NCI-H1048 (cell line): ENCODE results near the gene STRN4.

ENCODE experiments used
- DNase-seq: peaks from one replicate; lab custom pipeline; 2025; lab: John Stamatoyannopoulos, UW

Gene STRN4

GRCh38 chr19:46725036-46725820 lies 21.0 kb downstream of the STRN4 start:
- DNase-seq, result no peak

- no peak for DNase-seq
Measured at GRCh38 chr19:46724468-46724867, 21.8 kb downstream of the STRN4 start.

GRCh38 chr19:46723471-46723870 lies 22.8 kb downstream of the STRN4 start:
- DNase-seq, result no peak

- DNase-seq, result no peak
Measured at GRCh38 chr19:46723023-46723461, 23.2 kb downstream of the STRN4 start.

- DNase-seq, result no peak
Measured at GRCh38 chr19:46722421-46723022, 23.7 kb downstream of the STRN4 start.

GRCh38 chr19:46722004-46722380 lies 24.3 kb downstream of the STRN4 start:
- DNase-seq, result no peak

- DNase-seq, result no peak
Measured at GRCh38 chr19:46721269-46722003, 24.8 kb downstream of the STRN4 start.

- no peak for DNase-seq
Measured at GRCh38 chr19:46720503-46721239, 25.6 kb downstream of the STRN4 start.

- no peak for DNase-seq
Measured at GRCh38 chr19:46719629-46720502, 26.4 kb downstream of the STRN4 start.

GRCh38 chr19:46718934-46719622 lies 27.2 kb downstream of the STRN4 start:
- no peak for DNase-seq

GRCh38 chr19:46718157-46718933 lies 27.9 kb downstream of the STRN4 start:
- DNase-seq, result no peak

- DNase-seq, result no peak
Measured at GRCh38 chr19:46717716-46718143, 28.5 kb downstream of the STRN4 start.

GRCh38 chr19:46717034-46717715 lies 29.1 kb downstream of the STRN4 start, which contains the start of gene PRKD2:
Gene PRKD2, minus strand, starts transcription at chr19:46717114. Its CDS starts 744 bp downstream, at chr19:46716370.
- no peak for DNase-seq

GRCh38 chr19:46716672-46717033 lies 29.6 kb downstream of the STRN4 start:
- no peak for DNase-seq

GRCh38 chr19:46715975-46716671 lies 30.1 kb downstream of the STRN4 start:
- DNase-seq, result no peak

- DNase-seq, result no peak
Measured at GRCh38 chr19:46715620-46715974, 30.7 kb downstream of the STRN4 start.

GRCh38 chr19:46714444-46715106 lies 31.7 kb downstream of the STRN4 start:
- no peak for DNase-seq
